IMR-90 (cell line): ENCODE results near the gene SOX6. TPM values are rescaled to one million over a fixed set of nuclear protein-coding genes. Genes with fewer than 3 reads are reported as not detected.

Experiments used
- ATAC-seq: fragments of 200-7000 bp; cut with Tn5 transposase; 2 replicates; pipeline ENCODE4 v1.9.1; 2020; ENCODE audit warnings: low read depth, mild to moderate bottlenecking, moderate library complexity
- BruUV-seq: library from RNA; stranded (reverse); fragments of 400-500 nt; replicated peaks from 2 replicates; lab custom pipeline; 2021; lab: Mats Ljungman, UMichigan
- CTCF ChIA-PET: fragments of 300-600 bp; formaldehyde crosslinking; extraction: SDS; loops from one replicate; lab custom pipeline; 2021; ENCODE audit warnings: antibody characterized with exemption; lab: Yijun Ruan, JAX
- POLR2A ChIA-PET: fragments of 300-600 bp; sonication (Branson Sonifier 250); formaldehyde crosslinking; loops from one replicate; lab custom pipeline; 2022; ENCODE audit warnings: antibody characterized with exemption; ENCODE audit not compliant: unreplicated experiment; lab: Charles Lee
- DNase-seq: peaks from one replicate; pipeline ENCODE4 v3.0.0; 2013
- H2AFZ ChIP-seq: replicated peaks from 2 replicates; pipeline ENCODE3; 2013; ENCODE audit warnings: low read length, mild to moderate bottlenecking; ENCODE audit not compliant: poor library complexity
- H2AK5ac ChIP-seq: 2 replicates; pipeline ENCODE4 v1.6.1; 2013; ENCODE audit warnings: low read depth, low read length, inconsistent platforms
- H2AK9ac ChIP-seq: replicated peaks from 2 replicates; pipeline ENCODE3; 2013; ENCODE audit warnings: mild to moderate bottlenecking, low read depth, low read length, moderate library complexity; ENCODE audit not compliant: poor library complexity
- H2BK120ac ChIP-seq: 2 replicates; pipeline ENCODE4 v1.6.1; 2013; ENCODE audit warnings: low read depth, low read length, inconsistent platforms
- H2BK15ac ChIP-seq: 3 replicates; pipeline ENCODE4 v1.6.1; 2013; ENCODE audit warnings: low read depth, low read length, inconsistent platforms
- H2BK20ac ChIP-seq: 2 replicates; pipeline ENCODE4 v1.6.1; 2013; ENCODE audit warnings: low read depth, mild to moderate bottlenecking, inconsistent platforms, low read length, moderate library complexity
- H2BK5ac ChIP-seq: 2 replicates; pipeline ENCODE4 v1.6.1; 2013; ENCODE audit warnings: mild to moderate bottlenecking, low read depth, low read length, inconsistent platforms; ENCODE audit not compliant: poor library complexity, severe bottlenecking
- H3K14ac ChIP-seq: replicated peaks from 2 replicates; pipeline ENCODE4 v1.6.1; 2013; ENCODE audit warnings: low read depth, low read length, inconsistent platforms
- H3K18ac ChIP-seq: 2 replicates; pipeline ENCODE4 v1.6.1; 2013; ENCODE audit warnings: low read depth, low read length, control low read depth
- H3K23ac ChIP-seq: 2 replicates; pipeline ENCODE4 v1.6.1; 2013; ENCODE audit warnings: low read depth, low read length, inconsistent platforms
- H3K27ac ChIP-seq: 2 replicates; pipeline ENCODE4 v1.5.1; 2013; ENCODE audit warnings: mild to moderate bottlenecking, control low read depth, low read length; ENCODE audit not compliant: insufficient read depth
- H3K27me3 ChIP-seq: 2 replicates; pipeline ENCODE4 v1.6.1; 2013; ENCODE audit warnings: low read length; ENCODE audit not compliant: control insufficient read depth, insufficient read depth
- H3K36me3 ChIP-seq: 2 replicates; pipeline ENCODE4 v1.6.1; 2013; ENCODE audit warnings: low read length, mixed read lengths; ENCODE audit not compliant: control insufficient read depth, insufficient read depth
- H3K4ac ChIP-seq: 2 replicates; pipeline ENCODE4 v1.6.1; 2013; ENCODE audit warnings: low read depth, low read length, inconsistent platforms
- H3K4me1 ChIP-seq: 2 replicates; pipeline ENCODE4 v1.6.1; 2013; ENCODE audit warnings: low read length, mixed read lengths; ENCODE audit not compliant: control insufficient read depth, insufficient read depth
- H3K4me2 ChIP-seq: 2 replicates; pipeline ENCODE4 v1.6.1; 2013; ENCODE audit warnings: low read depth, mild to moderate bottlenecking, control low read depth, low read length, moderate library complexity
- H3K4me3 ChIP-seq: 2 replicates; pipeline ENCODE4 v1.5.1; 2013; ENCODE audit warnings: low read depth, mild to moderate bottlenecking, control low read depth, low read length, moderate library complexity; ENCODE audit not compliant: insufficient read depth
- H3K56ac ChIP-seq: 2 replicates; pipeline ENCODE4 v1.6.1; 2013; ENCODE audit warnings: low read length, inconsistent platforms; ENCODE audit not compliant: insufficient read depth; ENCODE audit errors: extremely low read depth
- H3K79me1 ChIP-seq, 2 experiments: 2 replicates each; pipeline ENCODE4 v1.6.1; 2013; ENCODE audit warnings: low read length in 2 of 2, inconsistent platforms in 1 of 2, low read depth in 1 of 2
- H3K9ac ChIP-seq: 2 replicates; pipeline ENCODE4 v1.6.1; 2013; ENCODE audit warnings: low read depth, low read length, control low read depth
- H3K9me1 ChIP-seq: 2 replicates; pipeline ENCODE4 v1.6.1; 2013; ENCODE audit warnings: low read length, inconsistent platforms; ENCODE audit not compliant: insufficient read depth
- H3K9me3 ChIP-seq: 2 replicates; pipeline ENCODE4 v1.6.1; 2013; ENCODE audit warnings: low read length; ENCODE audit not compliant: control insufficient read depth, insufficient read depth
- H4K20me1 ChIP-seq: 2 replicates; pipeline ENCODE4 v1.6.1; 2013; ENCODE audit warnings: low read length, inconsistent platforms; ENCODE audit not compliant: insufficient read depth
- H4K5ac ChIP-seq: 2 replicates; pipeline ENCODE4 v1.6.1; 2013; ENCODE audit warnings: mild to moderate bottlenecking, low read depth, low read length, control low read depth
- H4K8ac ChIP-seq, 2 experiments: 2 replicates each; pipeline ENCODE4 v1.6.1; 2013; ENCODE audit warnings: low read depth in 2 of 2, low read length in 2 of 2, control low read depth in 1 of 2, inconsistent platforms in 1 of 2
- H4K91ac ChIP-seq: 2 replicates; pipeline ENCODE4 v1.6.1; 2013; ENCODE audit warnings: low read depth, low read length, inconsistent platforms; ENCODE audit not compliant: insufficient read depth
- BHLHE40 ChIP-seq: fragments of 150-350 bp; IDR thresholded peaks from 2 replicates; pipeline ENCODE4 v1.6.1; 2016; ENCODE audit warnings: mild to moderate bottlenecking, low read depth, low read length
- CEBPB ChIP-seq: IDR thresholded peaks from 2 replicates; pipeline ENCODE4 v1.6.1; 2012; ENCODE audit warnings: low read depth, low read length, improper control_type of control experiment
- CHD1 ChIP-seq: IDR thresholded peaks from 2 replicates; pipeline ENCODE4 v1.6.1; 2012; ENCODE audit warnings: low read depth, low read length, improper control_type of control experiment
- MAZ ChIP-seq: IDR thresholded peaks from 2 replicates; pipeline ENCODE4 v1.6.1; 2012; ENCODE audit warnings: low read depth, mild to moderate bottlenecking, low read length, improper control_type of control experiment, moderate library complexity, borderline replicate concordance
- MXI1 ChIP-seq: IDR thresholded peaks from 2 replicates; pipeline ENCODE4 v1.6.1; 2012; ENCODE audit warnings: low read depth, mild to moderate bottlenecking, low read length, moderate library complexity, borderline replicate concordance
- NFE2L2 ChIP-seq: fragments of 150-350 bp; IDR thresholded peaks from 2 replicates; pipeline ENCODE4 v1.6.1; 2016; ENCODE audit warnings: low read depth, mild to moderate bottlenecking, low read length
- POLR2A ChIP-seq: IDR thresholded peaks from 2 replicates; pipeline ENCODE4 v1.6.1; 2012; ENCODE audit warnings: mild to moderate bottlenecking, low read depth, low read length
- RAD21 ChIP-seq: IDR thresholded peaks from 2 replicates; pipeline ENCODE4 v1.6.1; 2012; ENCODE audit warnings: low read length, improper control_type of control experiment
- SMC3 ChIP-seq: fragments of 150-350 bp; IDR thresholded peaks from 2 replicates; pipeline ENCODE4 v1.6.1; 2016; ENCODE audit warnings: low read depth, mild to moderate bottlenecking, antibody characterized with exemption, low read length, moderate library complexity
- WGBS, 2 experiments: methylation state at CpG; one replicate each; pipeline versions ENCODE4 v1.1.5 to v1.1.7; 2013; ENCODE audit warnings: missing lambda C conversion rate in 2 of 2; ENCODE audit not compliant: insufficient read length in 1 of 2; ENCODE audit errors: extremely low coverage in 2 of 2; 5-methylcytosine and 5-hydroxymethylcytosine counted together
- dilution Hi-C: fragments of 300-500 bp; cut with HindIII; formaldehyde crosslinking; loops from one replicate; pipeline ENCODE4 v1.14.3; 2018; ENCODE audit warnings: low sequenced_read_pairs; ENCODE audit not compliant: unreplicated experiment
- in situ Hi-C: fragments of 300-500 bp; cut with MboI; formaldehyde crosslinking; loops from 3 replicates; pipeline ENCODE4 v1.14.3; 2019; ENCODE audit warnings: low sequenced_read_pairs, inconsistent platforms, mixed read lengths
- intact Hi-C: fragments of 100-400 bp; cut with micrococcal nuclease; formaldehyde crosslinking; loops from 2 replicates; pipeline ENCODE4 v1.10.0; 2022
- polyA plus RNA-seq, 3 experiments: library from polyadenylated mRNA; depleted of rRNA; stranded (reverse); fragments of >200 nt; gene quantifications; 2 replicates each; pipeline ENCODE4 v1.2.3, GENCODE V29; 2012; ENCODE audit warnings: low replicate concordance in 1 of 3
- total RNA-seq: library from RNA; depleted of rRNA; stranded (reverse); fragments of >200 nt; gene quantifications from 2 replicates; pipeline ENCODE4 v1.2.3, GENCODE V29; 2012
- TF ChIP-seq, protein P1 (sequence below): conservative IDR thresholded peaks from 2 replicates; pipeline ENCODE4 v1.5.1; 2012; ENCODE audit warnings: mild to moderate bottlenecking, low read depth, low read length, improper control_type of control experiment
- TF ChIP-seq, protein P2 (sequence below): fragments of 150-350 bp; IDR thresholded peaks from 2 replicates; pipeline ENCODE4 v1.6.1; 2017; ENCODE audit warnings: mild to moderate bottlenecking, antibody characterized with exemption, low read length, low read depth
- TF ChIP-seq, protein P3 (sequence below): fragments of 150-350 bp; IDR thresholded peaks from 2 replicates; pipeline ENCODE4 v1.6.1; 2016; ENCODE audit warnings: low read depth, mild to moderate bottlenecking, low read length, moderate library complexity, borderline replicate concordance

Gene SOX6
- total and polyA plus RNA-seq, 2 of the 4 experiments (the other 2 are of a cell fraction) = 1.7 to 7.7 TPM

DNA sequence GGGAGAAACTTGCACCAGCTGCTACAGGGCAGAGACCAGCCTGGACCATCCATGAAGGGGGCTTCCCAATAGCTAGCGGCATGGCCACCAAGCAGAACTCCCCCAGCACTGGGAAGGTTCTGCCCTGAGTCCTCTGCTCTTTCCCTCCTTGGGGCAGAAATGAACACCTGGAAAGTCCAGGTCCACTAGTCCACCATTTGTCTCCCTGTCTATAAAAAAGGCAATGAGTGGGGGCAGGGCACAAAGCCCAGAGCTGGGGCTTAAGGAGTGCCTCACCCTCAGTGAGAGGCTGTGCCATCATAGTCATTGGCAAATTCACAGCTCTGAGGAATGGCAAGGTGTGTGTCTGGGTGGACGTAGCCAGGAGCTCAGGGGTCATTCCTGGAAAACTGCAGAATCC, 420.3 kb downstream of the SOX6 start:
- Histone ChIP-seq H3K36me3 (no peaks in the 10 kb centered on the region), H4K20me1 (no peaks in the 10 kb centered on the region), H4K8ac (no peak overlapping the region), H4K5ac (no peak overlapping the region; the same call in 1 of the 2 replicates), H3K56ac (no peak overlapping the region), H2BK20ac (no peak overlapping the region; the same call in 1 of the 2 replicates), H3K27me3 (no peaks in the 10 kb centered on the region), H3K4ac (no peak overlapping the region; the same call in 1 of the 2 replicates), H2AK5ac (no peak overlapping the region), H2BK15ac (no peak overlapping the region), H3K9me3 (no peaks in the 10 kb centered on the region; the same call in 1 of the 2 replicates), H3K4me2 (no peak overlapping the region), H3K4me1 (peaks cover 10% of the 10 kb centered on the region), H2BK120ac (no peak overlapping the region), H3K9me1 (peaks cover 10% of the 10 kb centered on the region; the same call in 1 of the 2 replicates), H3K27ac (no peak overlapping the region), H3K14ac (no peak overlapping the region), H3K9ac (no peak overlapping the region), H3K18ac (no peak overlapping the region), H3K4me3 (no peak overlapping the region), H3K79me1 (no peaks in the 10 kb centered on the region), H2AFZ (no peak overlapping the region), H2AK9ac (no peak overlapping the region), H4K91ac (no peak overlapping the region), H3K23ac (no peak overlapping the region), H2BK5ac (no peak overlapping the region)
- TF ChIP-seq SMC3 = no peak
- TF ChIP-seq CHD1 = no peak
- TF ChIP-seq, protein P1, sequence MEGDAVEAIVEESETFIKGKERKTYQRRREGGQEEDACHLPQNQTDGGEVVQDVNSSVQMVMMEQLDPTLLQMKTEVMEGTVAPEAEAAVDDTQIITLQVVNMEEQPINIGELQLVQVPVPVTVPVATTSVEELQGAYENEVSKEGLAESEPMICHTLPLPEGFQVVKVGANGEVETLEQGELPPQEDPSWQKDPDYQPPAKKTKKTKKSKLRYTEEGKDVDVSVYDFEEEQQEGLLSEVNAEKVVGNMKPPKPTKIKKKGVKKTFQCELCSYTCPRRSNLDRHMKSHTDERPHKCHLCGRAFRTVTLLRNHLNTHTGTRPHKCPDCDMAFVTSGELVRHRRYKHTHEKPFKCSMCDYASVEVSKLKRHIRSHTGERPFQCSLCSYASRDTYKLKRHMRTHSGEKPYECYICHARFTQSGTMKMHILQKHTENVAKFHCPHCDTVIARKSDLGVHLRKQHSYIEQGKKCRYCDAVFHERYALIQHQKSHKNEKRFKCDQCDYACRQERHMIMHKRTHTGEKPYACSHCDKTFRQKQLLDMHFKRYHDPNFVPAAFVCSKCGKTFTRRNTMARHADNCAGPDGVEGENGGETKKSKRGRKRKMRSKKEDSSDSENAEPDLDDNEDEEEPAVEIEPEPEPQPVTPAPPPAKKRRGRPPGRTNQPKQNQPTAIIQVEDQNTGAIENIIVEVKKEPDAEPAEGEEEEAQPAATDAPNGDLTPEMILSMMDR = no peak
- TF ChIP-seq RAD21 = no peak
- TF ChIP-seq MAZ = no peak
- no peak for TF ChIP-seq MXI1
- TF ChIP-seq CEBPB = no peak
- TF ChIP-seq POLR2A = no peak
- TF ChIP-seq, protein P2, sequence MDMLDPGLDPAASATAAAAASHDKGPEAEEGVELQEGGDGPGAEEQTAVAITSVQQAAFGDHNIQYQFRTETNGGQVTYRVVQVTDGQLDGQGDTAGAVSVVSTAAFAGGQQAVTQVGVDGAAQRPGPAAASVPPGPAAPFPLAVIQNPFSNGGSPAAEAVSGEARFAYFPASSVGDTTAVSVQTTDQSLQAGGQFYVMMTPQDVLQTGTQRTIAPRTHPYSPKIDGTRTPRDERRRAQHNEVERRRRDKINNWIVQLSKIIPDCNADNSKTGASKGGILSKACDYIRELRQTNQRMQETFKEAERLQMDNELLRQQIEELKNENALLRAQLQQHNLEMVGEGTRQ = no peak
- TF ChIP-seq, protein P3, sequence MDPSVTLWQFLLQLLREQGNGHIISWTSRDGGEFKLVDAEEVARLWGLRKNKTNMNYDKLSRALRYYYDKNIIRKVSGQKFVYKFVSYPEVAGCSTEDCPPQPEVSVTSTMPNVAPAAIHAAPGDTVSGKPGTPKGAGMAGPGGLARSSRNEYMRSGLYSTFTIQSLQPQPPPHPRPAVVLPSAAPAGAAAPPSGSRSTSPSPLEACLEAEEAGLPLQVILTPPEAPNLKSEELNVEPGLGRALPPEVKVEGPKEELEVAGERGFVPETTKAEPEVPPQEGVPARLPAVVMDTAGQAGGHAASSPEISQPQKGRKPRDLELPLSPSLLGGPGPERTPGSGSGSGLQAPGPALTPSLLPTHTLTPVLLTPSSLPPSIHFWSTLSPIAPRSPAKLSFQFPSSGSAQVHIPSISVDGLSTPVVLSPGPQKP = no peak
- TF ChIP-seq BHLHE40 = no peak
- no peak for TF ChIP-seq NFE2L2
- ChIA-PET POLR2A (no interaction called here), CTCF (no interaction called here)
- WGBS, 2 experiments = 100% methylated on average over 1 of the region's 2 CpGs; no CpG with 5 or more reads in 1 of the 2 experiments
- no peak for DNase-seq
- dilution Hi-C loops = no loop called here
- ATAC-seq = no peak
- intact Hi-C loops = no loop called here
- no TSS peak for BruUV-seq
- in situ Hi-C loops = no loop called here
